Measurements from ENCODE around the gene ZNF236. TPM values are rescaled to one million over a fixed set of nuclear protein-coding genes. Genes with fewer than 3 reads are reported as not detected.

ZNF236 gene
- total and polyA plus RNA-seq, 10 of the 15 experiments (the other 5 are each of a cell fraction or from before 2014, with no cell fraction given), result 1.0 to 14.4 (median 5.9) TPM

GRCh38 chr18:76866666-76867065 lies 44.3 kb downstream of the ZNF236 start:
- no peak for ATAC-seq

DNA sequence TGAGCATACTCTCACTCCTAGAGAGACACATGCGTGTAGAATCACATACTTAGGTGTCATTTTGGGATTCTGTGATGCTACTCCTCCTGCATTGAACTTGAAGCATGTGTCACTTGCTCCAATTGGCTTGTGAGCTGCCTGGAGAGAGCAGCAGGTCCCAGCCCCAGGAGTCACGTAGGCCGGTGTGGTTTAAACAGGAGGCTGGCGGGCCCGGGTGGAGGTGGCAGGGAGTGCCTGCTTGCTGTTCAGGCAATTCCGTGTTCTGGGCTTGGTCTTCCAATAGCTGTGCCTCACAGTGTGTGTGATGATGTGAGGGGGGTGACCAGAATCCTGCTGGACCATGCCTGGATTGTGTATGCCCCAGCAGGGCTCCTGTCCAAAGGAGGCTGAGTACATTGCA lies 51.0 kb downstream of the ZNF236 start:
- Histone ChIP-seq H3K4me2 (ENCODE audit: control insufficient read depth, insufficient read depth) (no peak overlapping the region), H3K9ac (ENCODE audit: control insufficient read depth, insufficient read depth, low read length) (no peak overlapping the region), H2AFZ (ENCODE audit: control insufficient read depth, low read depth, low read length) (no peak overlapping the region), H3K27ac (ENCODE audit: control insufficient read depth, insufficient read depth) (no peak overlapping the region), H4K20me1 (ENCODE audit: control insufficient read depth, insufficient read depth) (no peaks in the 10 kb centered on the region), H3K4me3 (no peak overlapping the region), H3K4me1 (ENCODE audit: control insufficient read depth, insufficient read depth, low read length) (no peaks in the 10 kb centered on the region), H3K27me3 (replicated peaks in 1 of 2; ENCODE audit: control insufficient read depth in 2 of 2, insufficient read depth in 2 of 2, low read length in 1 of 2) (no peaks in the 10 kb centered on the region), H3K9me3 (replicated peaks; ENCODE audit: control insufficient read depth, insufficient read depth, low read length) (no peaks in the 10 kb centered on the region), H3K36me3 (ENCODE audit: control insufficient read depth in 2 of 2, insufficient read depth in 2 of 2, low read length in 1 of 2) (peaks cover 7 to 19% of the 10 kb centered on the region in 2 experiments), H3K79me2 (ENCODE audit: control insufficient read depth, insufficient read depth, low read length) (no peaks in the 10 kb centered on the region)
- FAIRE-seq, result no peak
- no peak for DNase-seq (ENCODE audit: low read depth, low spot score)
- ChIA-PET SMC1A (ENCODE audit: uncharacterized antibody, unreplicated experiment) (no interaction called here), CTCF (interaction anchor here (0.9 to 2.8 kb wide), 3 partner anchors 71 to 836 kb away, joined by 3 to 24 read pairs (median 10); no protein-coding TSS in a partner anchor), POLR2A (no interaction called here), RAD21 (ENCODE audit: unreplicated experiment) (interaction anchor here (1.5 kb wide), 1 partner anchor 70 kb away, joined by 5 read pairs; no protein-coding TSS in a partner anchor)
- no peak for ATAC-seq
- intact Hi-C loops (cut with micrococcal nuclease; ENCODE audit: unreplicated experiment) (no loop called here), in situ Hi-C loops (cut with MboI) (no loop called here)
- BruUV-seq (replicated peaks), result no TSS peak
- WGBS (ENCODE audit: insufficient coverage, insufficient replicate concordance, low lambda C conversion rate, missing lambda C conversion rate), result over 99% methylated on average over 6 of the region's 6 CpGs
- TF ChIP-seq ATF7 (IDR thresholded peaks at IDR 0.05; ENCODE audit: low read depth) (no peak), SUPT20H (IDR thresholded peaks at IDR 0.05; ENCODE audit: borderline replicate concordance, control insufficient read depth, low read depth, low read length) (no peak), BCLAF1 (IDR thresholded peaks at IDR 0.05) (no peak), MLLT1 (IDR thresholded peaks at IDR 0.05) (no peak)
- TF ChIP-seq, protein P1, sequence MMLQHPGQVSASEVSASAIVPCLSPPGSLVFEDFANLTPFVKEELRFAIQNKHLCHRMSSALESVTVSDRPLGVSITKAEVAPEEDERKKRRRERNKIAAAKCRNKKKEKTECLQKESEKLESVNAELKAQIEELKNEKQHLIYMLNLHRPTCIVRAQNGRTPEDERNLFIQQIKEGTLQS (IDR thresholded peaks at IDR 0.05; ENCODE audit: borderline replicate concordance, extremely low read depth, low read depth, low read length), result no peak

More at GRCh38 chr18:76866666-76867065, 44.3 kb downstream of the ZNF236 start:
- no peaks in the 10 kb centered on the region for H3K27me3 ChIP-seq (replicated peaks in 1 of 2; ENCODE audit: control insufficient read depth in 2 of 2, insufficient read depth in 2 of 2, low read length in 1 of 2)
- ChIA-PET RAD21 (ENCODE audit: unreplicated experiment) (no interaction called here), CTCF (interaction anchor here (3.9 kb wide), 1 partner anchor 64 kb away, joined by 27 read pairs; no protein-coding TSS in a partner anchor), POLR2A (no interaction called here), SMC1A (ENCODE audit: uncharacterized antibody, unreplicated experiment) (interaction anchor here (0.6 to 1.8 kb wide), 2 partner anchors 51 to 116 kb away, joined by 3 read pairs; no protein-coding TSS in a partner anchor)
- no peaks in the 10 kb centered on the region for H3K9me3 ChIP-seq (replicated peaks; ENCODE audit: control insufficient read depth, insufficient read depth, low read length)
- H3K9ac ChIP-seq (ENCODE audit: control insufficient read depth, insufficient read depth, low read length), result no peak overlapping the region
- in situ Hi-C loops (cut with MboI), result no loop called here
- no peak for FAIRE-seq
- DNase-seq (ENCODE audit: low read depth, low spot score), result no peak
- no peak overlapping the region for H3K27ac ChIP-seq (ENCODE audit: control insufficient read depth, insufficient read depth)
- peaks cover 9 to 12% of the 10 kb centered on the region in 2 experiments for H3K36me3 ChIP-seq (ENCODE audit: control insufficient read depth in 2 of 2, insufficient read depth in 2 of 2, low read length in 1 of 2)
- 96% methylated on average over 9 of the region's 9 CpGs for WGBS (ENCODE audit: insufficient coverage, insufficient replicate concordance, low lambda C conversion rate, missing lambda C conversion rate)
- no peak overlapping the region for H2AFZ ChIP-seq (ENCODE audit: control insufficient read depth, low read depth, low read length)
- no peaks in the 10 kb centered on the region for H3K79me2 ChIP-seq (ENCODE audit: control insufficient read depth, insufficient read depth, low read length)
- no peaks in the 10 kb centered on the region for H3K4me1 ChIP-seq (ENCODE audit: control insufficient read depth, insufficient read depth, low read length)
- intact Hi-C loops (cut with micrococcal nuclease; ENCODE audit: unreplicated experiment), result no loop called here
- TF ChIP-seq ASH2L (IDR thresholded peaks at IDR 0.05; ENCODE audit: borderline replicate concordance, low read depth) (no peak), NFIC (IDR thresholded peaks at IDR 0.05; ENCODE audit: low read depth, low read length) (no peak), MAX (IDR thresholded peaks at IDR 0.05; ENCODE audit: low read depth, low read length) (no peak), SRF (IDR thresholded peaks at IDR 0.05; ENCODE audit: low read depth in 2 of 2, low read length in 2 of 2) (no peak), ZNF274 (IDR thresholded peaks at IDR 0.05; ENCODE audit: insufficient read depth, insufficient read length) (no peak), SUZ12 (IDR thresholded peaks at IDR 0.05; ENCODE audit: unreplicated experiment) (no peak), POLR2AphosphoS5 (IDR thresholded peaks at IDR 0.05; ENCODE audit: low read length) (no peak), NR2F1 (conservative IDR thresholded peaks at IDR 0.05) (no peak), TBL1XR1 (IDR thresholded peaks at IDR 0.05; ENCODE audit: low read depth, low read length) (no peak), ESRRA (IDR thresholded peaks at IDR 0.05; ENCODE audit: low read length) (no peak), SIX5 (IDR thresholded peaks at IDR 0.05; ENCODE audit: low read depth, low read length, severe bottlenecking) (no peak), SP1 (IDR thresholded peaks at IDR 0.05; ENCODE audit: low read depth, low read length) (no peak)
- no TSS peak for BruUV-seq (replicated peaks)
- H4K20me1 ChIP-seq (ENCODE audit: control insufficient read depth, insufficient read depth), result no peaks in the 10 kb centered on the region
- no peak overlapping the region for H3K4me2 ChIP-seq (ENCODE audit: control insufficient read depth, insufficient read depth)
- H3K4me3 ChIP-seq, result no peak overlapping the region
